Smooth muscle cell (in vitro differentiated cells): ENCODE data around the gene PTPRF. TPM values are rescaled to one million over a fixed set of nuclear protein-coding genes. Genes with fewer than 3 reads are reported as not detected.

ENCODE experiments used
- DNase-seq: peaks from one replicate; lab custom pipeline; 2025; ENCODE audit not compliant: unreplicated experiment; lab: John Stamatoyannopoulos, UW
- H2AFZ ChIP-seq: fragments of 200-600 bp; sonication (generic); 2 replicates; pipeline ENCODE4 v1.6.0; 2016; ENCODE audit warnings: antibody characterized with exemption, low read depth, mild to moderate bottlenecking
- H3F3A ChIP-seq: fragments of 200-600 bp; sonication (generic); 2 replicates; pipeline ENCODE4 v1.6.0; 2017; ENCODE audit warnings: antibody characterized with exemption, low read depth
- H3K27ac ChIP-seq: fragments of 200-600 bp; sonication (generic); 2 replicates; pipeline ENCODE4 v1.5.1; 2016; ENCODE audit warnings: low read depth, mild to moderate bottlenecking
- H3K27me3 ChIP-seq: fragments of 200-600 bp; sonication (generic); 2 replicates; pipeline ENCODE4 v1.6.1; 2016; ENCODE audit warnings: low read depth, mild to moderate bottlenecking
- H3K36me3 ChIP-seq: fragments of 200-600 bp; sonication (generic); 2 replicates; pipeline ENCODE4 v1.5.1; 2016; ENCODE audit warnings: low read depth
- H3K4me1 ChIP-seq: fragments of 200-600 bp; sonication (generic); 2 replicates; pipeline ENCODE4 v1.5.1; 2016; ENCODE audit warnings: low read depth
- H3K4me2 ChIP-seq: fragments of 200-600 bp; sonication (generic); 2 replicates; pipeline ENCODE4 v1.6.0; 2016; ENCODE audit warnings: mild to moderate bottlenecking
- H3K4me3 ChIP-seq: fragments of 200-600 bp; sonication (generic); 2 replicates; pipeline ENCODE4 v1.5.1; 2016; ENCODE audit warnings: mild to moderate bottlenecking
- H3K79me2 ChIP-seq: fragments of 200-600 bp; sonication (generic); 2 replicates; pipeline ENCODE4 v1.6.0; 2016; ENCODE audit warnings: low read depth, mild to moderate bottlenecking
- H3K9ac ChIP-seq: fragments of 200-600 bp; sonication (generic); 2 replicates; pipeline ENCODE4 v1.6.0; 2016; ENCODE audit warnings: low read depth
- H3K9me3 ChIP-seq: fragments of 200-600 bp; sonication (generic); replicated peaks from 2 replicates; pipeline ENCODE4 v1.5.1; 2016; ENCODE audit warnings: low read depth
- H4K20me1 ChIP-seq: fragments of 200-600 bp; sonication (generic); 2 replicates; pipeline ENCODE4 v1.6.0; 2016; ENCODE audit warnings: low read depth
- CTCF ChIP-seq: fragments of 200-600 bp; sonication (generic); IDR thresholded peaks from 2 replicates; pipeline ENCODE4 v1.5.1; 2017; ENCODE audit warnings: borderline replicate concordance, mild to moderate bottlenecking, antibody characterized with exemption; ENCODE audit not compliant: insufficient read depth, poor library complexity, severe bottlenecking
- WGBS: methylation state at CpG from one replicate; pipeline ENCODE4 v1.1.7; 2016; ENCODE audit warnings: low lambda C conversion rate; 5-methylcytosine and 5-hydroxymethylcytosine counted together
- polyA plus RNA-seq: library from polyadenylated mRNA; unstranded; fragments of >200 nt; fragmentation: Nextera tagmentation; extraction: Ambion mirVana; gene quantifications from 2 replicates; pipeline ENCODE4 v1.2.1, GENCODE V29; 2016
- total RNA-seq: library from RNA; depleted of rRNA; stranded (reverse); fragments of >200 nt; gene quantifications from 2 replicates; pipeline ENCODE4 v1.2.3, GENCODE V29; 2014

Gene PTPRF
- total and polyA plus RNA-seq, 2 experiments from 2014 or later, result 39.9 to 71.0 TPM

GRCh38 chr1:43600033-43601020 lies 69.6 kb downstream of the PTPRF start:
- 94% methylated on average over 19 of the region's 19 CpGs for WGBS
- no peak overlapping the region for H3K4me2 ChIP-seq
- H3K4me3 ChIP-seq, result no peak overlapping the region
- no peaks in the 10 kb centered on the region for H3K4me1 ChIP-seq
- H4K20me1 ChIP-seq, result no peaks in the 10 kb centered on the region
- H3K9ac ChIP-seq, result no peak overlapping the region
- no peak overlapping the region for H2AFZ ChIP-seq
- no peaks in the 10 kb centered on the region for H3K27me3 ChIP-seq
- no peak for TF ChIP-seq CTCF
- DNase-seq, result no peak
- H3K9me3 ChIP-seq, result no peaks in the 10 kb centered on the region
- H3K27ac ChIP-seq, result no peak overlapping the region
- no peaks in the 10 kb centered on the region for H3K79me2 ChIP-seq
- H3K36me3 ChIP-seq, result no peaks in the 10 kb centered on the region
- H3F3A ChIP-seq, result no peaks in the 10 kb centered on the region

- Histone ChIP-seq H3K4me1 (no peaks in the 10 kb centered on the region), H3K4me3 (no peak overlapping the region), H3K4me2 (no peak overlapping the region), H3K36me3 (no peaks in the 10 kb centered on the region), H3K79me2 (no peaks in the 10 kb centered on the region), H3K9ac (no peak overlapping the region), H3K27ac (no peak overlapping the region), H2AFZ (no peak overlapping the region), H3K27me3 (no peaks in the 10 kb centered on the region), H4K20me1 (no peaks in the 10 kb centered on the region), H3K9me3 (no peaks in the 10 kb centered on the region), H3F3A (no peaks in the 10 kb centered on the region)
- 89% methylated on average over 10 of the region's 10 CpGs for WGBS
- no peak for DNase-seq
- TF ChIP-seq CTCF, result no peak
These were observed 72.3 kb downstream of the PTPRF start for GRCh38 chr1:43602990-43603389.

DNA sequence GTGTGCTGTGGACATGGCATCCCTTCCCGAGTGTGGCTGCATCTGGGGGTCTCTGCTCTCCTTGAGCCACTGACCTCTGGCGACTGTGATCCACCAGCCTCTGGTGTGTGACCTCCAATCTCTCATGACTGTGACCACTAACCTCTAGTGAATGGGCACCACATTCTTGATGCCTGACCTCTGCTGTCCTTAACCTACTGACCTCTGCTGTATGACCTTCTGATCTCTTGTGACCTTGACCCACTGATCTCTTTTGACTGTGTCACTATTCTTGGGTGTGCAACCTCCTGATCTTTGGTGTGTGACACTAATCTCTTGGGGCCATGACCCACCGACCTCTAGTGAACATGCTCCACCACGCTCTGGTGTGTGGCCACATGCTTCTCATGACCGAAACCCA lies 73.5 kb downstream of the PTPRF start:
- Histone ChIP-seq H3K4me1 (no peaks in the 10 kb centered on the region), H3K9ac (no peak overlapping the region), H3K36me3 (no peaks in the 10 kb centered on the region), H3K27ac (no peak overlapping the region), H3K4me3 (no peak overlapping the region), H3K9me3 (no peaks in the 10 kb centered on the region), H3K4me2 (no peak overlapping the region), H4K20me1 (no peaks in the 10 kb centered on the region), H3K27me3 (no peaks in the 10 kb centered on the region), H3F3A (no peaks in the 10 kb centered on the region), H2AFZ (no peak overlapping the region), H3K79me2 (no peaks in the 10 kb centered on the region)
- no peak for DNase-seq
- 100% methylated on average over 5 of the region's 5 CpGs for WGBS
- TF ChIP-seq CTCF, result no peak
